Activated CD8-positive, alpha-beta memory T cell treated with anti-CD3 and anti-CD28 coated beads, Interleukin-2, amount 10 ng/mL, durations not matched to agents 7 days and 5 days (primary cell): ENCODE measurements around the gene ERVK3-1. TPM values are rescaled to one million over a fixed set of nuclear protein-coding genes. Genes with fewer than 3 reads are reported as not detected.
"Not testable (repeated sequence)": the region's sequence is repeated elsewhere in the genome, so short reads cannot be mapped to it uniquely, and the experiment has no call there.

Experiments
- ATAC-seq: fragments of 150-1000 bp; cut with Tn5 transposase; one replicate; pipeline ENCODE4 v1.10.0; 2021; ENCODE audit warnings: moderate library complexity
- CTCF ChIA-PET: fragments of 350-600 bp; sonication (Branson Sonifier 250); formaldehyde crosslinking; loops from one replicate; lab custom pipeline; 2021; ENCODE audit warnings: antibody characterized with exemption; lab: Charles Lee
- DNase-seq: peaks from one replicate; pipeline ENCODE4 v3.0.0-alpha.2; 2020
- H3K27ac Mint-ChIP-seq: one replicate; pipeline ENCODE4 v1.8.0; 2021; ENCODE audit warnings: mild to moderate bottlenecking, mixed read lengths
- H3K27me3 Mint-ChIP-seq: one replicate; pipeline ENCODE4 v1.8.0; 2021; ENCODE audit warnings: mixed read lengths
- H3K36me3 Mint-ChIP-seq: one replicate; pipeline ENCODE4 v1.8.0; 2021; ENCODE audit warnings: mild to moderate bottlenecking, mixed read lengths
- H3K4me1 Mint-ChIP-seq: one replicate; pipeline ENCODE4 v1.8.0; 2021; ENCODE audit warnings: mixed read lengths
- H3K4me3 Mint-ChIP-seq: one replicate; pipeline ENCODE4 v1.8.0; 2021; ENCODE audit warnings: mild to moderate bottlenecking, moderate library complexity, mixed read lengths
- H3K9me3 Mint-ChIP-seq: one replicate; pipeline ENCODE4 v1.8.0; 2022; ENCODE audit warnings: low read depth, mixed read lengths
- total RNA-seq, 2 experiments: library from RNA; stranded (reverse); gene quantifications; one replicate each; pipeline ENCODE4 v1.2.3, GENCODE V29; 2021

ERVK3-1 gene
- 10 to 100 TPM; 78.3 to 82.7 TPM for total RNA-seq

GRCh38 chr19:58305065-58305931, at the start of gene ERVK3-1:
Gene ERVK3-1, plus strand, starts transcription at chr19:58305377. Its CDS starts 6,792 bp downstream, at chr19:58312169.
- peaks cover 77% of the 10 kb centered on the region for H3K36me3 Mint-ChIP-seq
- peak within 1 kb of the TSS; percentile 99 for H3K4me3 Mint-ChIP-seq
- ATAC-seq (peak; percentile 96), DNase-seq (peak; percentile 98)
- H3K27ac Mint-ChIP-seq, result peak within 1 kb of the TSS; percentile 100
- H3K27me3 Mint-ChIP-seq, result no peaks in the 10 kb centered on the region
- H3K9me3 Mint-ChIP-seq, result peaks cover 7% of the 10 kb centered on the region
- CTCF ChIA-PET, result interaction anchor here (1.3 to 2.4 kb wide), 2 partner anchors 21 to 76 kb away, joined by 4 to 6 read pairs; partner anchors contain the start of genes ZNF544 and ZSCAN22
- peaks cover 39% of the 10 kb centered on the region for H3K4me1 Mint-ChIP-seq

- DNase-seq, CTCF ChIA-PET, ATAC-seq, H3K4me3 Mint-ChIP-seq, H3K4me1 Mint-ChIP-seq, H3K27me3 Mint-ChIP-seq, H3K27ac Mint-ChIP-seq: not testable (repeated sequence)
- Mint-ChIP-seq H3K9me3 (peaks cover 62% of the 10 kb centered on the region), H3K36me3 (peaks cover 96% of the 10 kb centered on the region)
These were observed 46.9 kb upstream of the ERVK3-1 start for GRCh38 chr19:58258259-58258658.

DNA sequence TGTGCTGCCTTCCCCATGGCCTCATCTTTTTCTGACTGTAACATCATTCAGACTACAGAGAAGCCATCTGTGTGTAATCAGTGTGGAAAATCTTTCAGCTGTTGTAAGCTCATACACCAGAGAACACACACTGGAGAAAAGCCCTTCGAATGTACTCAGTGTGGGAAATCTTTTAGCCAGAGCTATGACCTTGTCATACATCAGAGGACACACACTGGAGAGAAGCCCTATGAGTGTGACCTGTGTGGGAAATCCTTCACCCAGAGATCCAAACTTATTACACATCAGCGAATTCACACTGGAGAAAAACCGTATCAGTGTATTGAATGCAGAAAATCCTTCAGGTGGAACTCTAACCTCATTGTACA, 43.6 kb upstream of the ERVK3-1 start:
- CTCF ChIA-PET, result interaction anchor here (1.2 kb wide), 1 partner anchor 11 kb away, joined by 3 read pairs; no protein-coding TSS in a partner anchor
- H3K36me3 Mint-ChIP-seq, result peaks cover 83% of the 10 kb centered on the region
- H3K4me1 Mint-ChIP-seq, result no peaks in the 10 kb centered on the region
- DNase-seq, result no peak
- H3K4me3 Mint-ChIP-seq, result no peak overlapping the region
- H3K27me3 Mint-ChIP-seq, result no peaks in the 10 kb centered on the region
- peaks cover 49% of the 10 kb centered on the region for H3K9me3 Mint-ChIP-seq
- no peak for ATAC-seq
- no peak overlapping the region for H3K27ac Mint-ChIP-seq

- no peak for ATAC-seq
- CTCF ChIA-PET, result interaction anchor here (1.1 kb wide), 1 partner anchor 33 kb away, joined by 3 read pairs; no protein-coding TSS in a partner anchor
- Mint-ChIP-seq H3K27me3 (no peaks in the 10 kb centered on the region), H3K36me3 (peaks cover 81% of the 10 kb centered on the region), H3K4me1 (no peaks in the 10 kb centered on the region), H3K9me3 (peaks cover 50% of the 10 kb centered on the region), H3K27ac (no peak overlapping the region), H3K4me3 (no peak overlapping the region)
- DNase-seq, result no peak
These were observed 42.9 kb upstream of the ERVK3-1 start for GRCh38 chr19:58261968-58262921.

DNA sequence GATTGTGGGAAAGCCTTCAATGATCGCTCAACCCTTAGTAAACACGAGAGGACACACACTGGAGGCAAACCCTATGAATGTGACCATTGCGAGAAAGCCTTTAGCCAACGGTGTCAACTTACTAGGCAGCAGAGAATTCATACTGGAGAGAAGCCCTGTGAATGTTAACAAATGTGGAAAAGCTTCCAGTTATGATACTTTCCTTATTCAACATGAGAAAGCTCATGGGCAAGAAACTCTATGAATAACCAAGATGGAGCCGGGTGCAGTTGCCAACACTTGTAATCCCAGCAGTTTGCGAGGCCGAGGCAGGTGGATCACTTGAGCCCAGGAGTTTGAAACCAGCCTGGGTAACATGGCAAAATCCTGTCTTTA, 42.3 kb upstream of the ERVK3-1 start:
- Mint-ChIP-seq H3K27ac (no peak overlapping the region), H3K4me3 (no peak overlapping the region), H3K27me3 (no peaks in the 10 kb centered on the region), H3K9me3 (peaks cover 43% of the 10 kb centered on the region), H3K4me1 (no peaks in the 10 kb centered on the region), H3K36me3 (peaks cover 75% of the 10 kb centered on the region)
- CTCF ChIA-PET, result interaction anchor here (1.1 kb wide), 1 partner anchor 34 kb away, joined by 3 read pairs; no protein-coding TSS in a partner anchor
- DNase-seq (no peak), ATAC-seq (no peak)

GRCh38 chr19:58265100-58265499, 40.1 kb upstream of the ERVK3-1 start:
- peaks cover 37% of the 10 kb centered on the region for H3K9me3 Mint-ChIP-seq
- CTCF ChIA-PET, result no interaction called here
- no peak overlapping the region for H3K4me3 Mint-ChIP-seq
- DNase-seq, result no peak
- no peak for ATAC-seq
- H3K36me3 Mint-ChIP-seq, result peaks cover 68% of the 10 kb centered on the region
- no peak overlapping the region for H3K27ac Mint-ChIP-seq
- H3K4me1 Mint-ChIP-seq, result no peaks in the 10 kb centered on the region
- no peaks in the 10 kb centered on the region for H3K27me3 Mint-ChIP-seq

DNA sequence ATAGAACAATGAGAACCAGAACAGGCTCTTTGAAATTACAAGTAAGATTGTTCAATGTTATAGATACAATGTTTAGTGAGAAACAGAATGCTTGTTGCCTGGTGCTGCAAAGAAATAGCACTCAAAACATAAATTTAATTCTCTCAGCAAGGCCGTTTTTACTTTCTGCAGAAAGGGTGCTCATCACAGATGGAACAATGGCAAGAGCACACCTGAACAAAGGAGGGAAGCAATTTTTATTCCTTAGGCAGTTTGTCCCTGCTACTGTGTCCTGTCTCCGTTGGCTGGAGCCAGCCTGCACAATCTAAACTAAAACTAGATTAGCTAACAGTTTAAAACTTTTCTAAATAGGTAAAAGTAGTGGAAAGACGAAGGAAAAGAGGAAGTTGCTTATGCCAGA, 36.8 kb upstream of the ERVK3-1 start:
- H3K36me3 Mint-ChIP-seq, result peaks cover 61% of the 10 kb centered on the region
- CTCF ChIA-PET, result interaction anchor here (1.3 kb wide), 1 partner anchor 18 kb away, joined by 3 read pairs; no protein-coding TSS in a partner anchor
- H3K27me3 Mint-ChIP-seq, result no peaks in the 10 kb centered on the region

DNA sequence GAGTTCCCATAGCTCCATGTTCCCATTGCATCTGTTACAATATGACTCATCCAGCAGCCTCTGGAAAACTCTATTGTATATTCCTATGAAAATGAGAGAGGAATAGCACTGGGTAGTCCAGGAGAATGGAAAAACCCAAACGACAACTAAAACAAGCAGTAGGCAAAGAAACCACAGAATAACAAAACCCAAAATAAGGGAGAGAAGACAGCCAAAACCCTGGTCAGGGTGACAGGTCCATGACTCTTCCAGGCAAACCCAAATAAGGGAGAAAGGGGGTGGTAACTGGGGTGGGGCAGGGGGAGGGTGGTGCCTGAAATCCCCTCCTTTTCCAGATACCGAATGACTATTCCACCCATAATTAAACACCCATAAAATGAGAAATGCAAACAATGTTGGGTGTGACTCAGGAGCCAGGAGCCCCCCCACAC, 30.4 kb upstream of the ERVK3-1 start:
- Mint-ChIP-seq H3K27ac (no peak overlapping the region), H3K36me3 (peaks cover 59% of the 10 kb centered on the region), H3K27me3 (no peaks in the 10 kb centered on the region), H3K4me1 (peaks cover 7% of the 10 kb centered on the region), H3K9me3 (peaks cover 23% of the 10 kb centered on the region), H3K4me3 (no peak overlapping the region)
- CTCF ChIA-PET, result no interaction called here
- ATAC-seq, result no peak
- DNase-seq, result no peak

More for the DNA sequence above, 36.8 kb upstream of the ERVK3-1 start:
- no peak overlapping the region for H3K27ac Mint-ChIP-seq
- DNase-seq (no peak), ATAC-seq (no peak)
- no peak overlapping the region for H3K4me3 Mint-ChIP-seq
- H3K4me1 Mint-ChIP-seq, result no peaks in the 10 kb centered on the region
- H3K9me3 Mint-ChIP-seq, result peaks cover 25% of the 10 kb centered on the region

GRCh38 chr19:58275564-58275963, 29.6 kb upstream of the ERVK3-1 start:
- Mint-ChIP-seq H3K4me1 (peaks cover 15% of the 10 kb centered on the region), H3K27me3 (no peaks in the 10 kb centered on the region), H3K36me3 (peaks cover 61% of the 10 kb centered on the region), H3K9me3 (peaks cover 18% of the 10 kb centered on the region), H3K27ac (no peak overlapping the region), H3K4me3 (no peak overlapping the region)
- ATAC-seq, result no peak
- CTCF ChIA-PET, result no interaction called here
- no peak for DNase-seq

- CTCF ChIA-PET, result no interaction called here
- peaks cover 24% of the 10 kb centered on the region for H3K9me3 Mint-ChIP-seq
- peaks cover 61% of the 10 kb centered on the region for H3K36me3 Mint-ChIP-seq
- H3K4me1 Mint-ChIP-seq, result peaks cover 23% of the 10 kb centered on the region
- no peak overlapping the region for H3K27ac Mint-ChIP-seq
- ATAC-seq, result no peak
- no peak overlapping the region for H3K4me3 Mint-ChIP-seq
- no peak for DNase-seq
- no peaks in the 10 kb centered on the region for H3K27me3 Mint-ChIP-seq
These were observed 28.0 kb upstream of the ERVK3-1 start for GRCh38 chr19:58277197-58277596.

- no peak for DNase-seq
- CTCF ChIA-PET, result interaction anchor here (0.8 to 1.3 kb wide), 2 partner anchors 50 to 82 kb away, joined by 3 read pairs; partner anchors contain the start of gene ZNF544
- H3K9me3 Mint-ChIP-seq, result peaks cover 26% of the 10 kb centered on the region
- H3K27ac Mint-ChIP-seq, result peak overlapping the region; percentile 84
- no peaks in the 10 kb centered on the region for H3K27me3 Mint-ChIP-seq
- peaks cover 23% of the 10 kb centered on the region for H3K4me1 Mint-ChIP-seq
- ATAC-seq, result no peak
- H3K4me3 Mint-ChIP-seq, result peak overlapping the region; percentile 90
- peaks cover 59% of the 10 kb centered on the region for H3K36me3 Mint-ChIP-seq
These were observed 27.2 kb upstream of the ERVK3-1 start for GRCh38 chr19:58277748-58278540.

- no peaks in the 10 kb centered on the region for H3K27me3 Mint-ChIP-seq
- peak within 1 kb of the TSS; percentile 84 for H3K27ac Mint-ChIP-seq
- ATAC-seq (peak; percentile 100), DNase-seq (peak; percentile 99)
- peak within 1 kb of the TSS; percentile 90 for H3K4me3 Mint-ChIP-seq
- H3K36me3 Mint-ChIP-seq, result peaks cover 61% of the 10 kb centered on the region
- H3K9me3 Mint-ChIP-seq, result peaks cover 26% of the 10 kb centered on the region
- CTCF ChIA-PET, result interaction anchor here (0.8 to 1.3 kb wide), 2 partner anchors 50 to 82 kb away, joined by 3 read pairs; partner anchors contain the start of gene ZNF544
- peaks cover 23% of the 10 kb centered on the region for H3K4me1 Mint-ChIP-seq
These were observed 26.6 kb upstream of the ERVK3-1 start, which contains the start of gene ZNF8 for GRCh38 chr19:58278541-58279041. Gene ZNF8, plus strand, starts transcription at chr19:58278955. Its CDS starts 127 bp downstream, at chr19:58279082.
